Thoracic aorta (tissue), 2 donors: ENCODE results near the gene SIN3A. TPM values are rescaled to one million over a fixed set of nuclear protein-coding genes. Genes with fewer than 3 reads are reported as not detected.
"Not testable (repeated sequence)": the region's sequence is repeated elsewhere in the genome, so short reads cannot be mapped to it uniquely, and the experiment has no call there.

Experiments used
- ATAC-seq: fragments of 150-250 bp; one replicate; pipeline ENCODE4 v1.8.0; 2017; ENCODE audit warnings: low read depth; ENCODE audit not compliant: insufficient number of reproducible peaks, low FRiP score
- DNase-seq: peaks from one replicate; pipeline ENCODE4 v3.0.0-alpha.2; 2020; ENCODE audit warnings: low spot score
- H3K27ac ChIP-seq, 2 donors: fragments of 200-600 bp; sonication (generic); 1 replicate in 1 of 2; 2 replicates in 1 of 2; pipeline ENCODE4 v1.5.1; 2016; ENCODE audit warnings: mild to moderate bottlenecking in 2 of 2, moderate library complexity in 2 of 2
- H3K27me3 ChIP-seq: fragments of 200-600 bp; sonication (generic); replicated peaks from 2 replicates; pipeline ENCODE4 v1.6.0; 2016; ENCODE audit warnings: mild to moderate bottlenecking; ENCODE audit not compliant: insufficient read depth
- H3K36me3 ChIP-seq: fragments of 200-600 bp; sonication (generic); one replicate; pipeline ENCODE4 v1.5.1; 2016
- H3K4me1 ChIP-seq, 2 donors: fragments of 200-600 bp; sonication (generic); 1 replicate in 1 of 2; 2 replicates in 1 of 2; pipeline versions ENCODE4 v1.5.1 to v1.6.0; 2016; ENCODE audit warnings: low read depth in 2 of 2, mild to moderate bottlenecking in 1 of 2; ENCODE audit not compliant: control insufficient read depth in 1 of 2
- H3K4me3 ChIP-seq: fragments of 200-600 bp; sonication (generic); 2 replicates; pipeline ENCODE4 v1.5.1; 2016; ENCODE audit warnings: mild to moderate bottlenecking
- H3K9me3 ChIP-seq: fragments of 200-600 bp; sonication (generic); 2 replicates; pipeline ENCODE4 v1.5.1; 2016
- CTCF ChIP-seq: fragments of 200-600 bp; sonication (generic); IDR thresholded peaks from one replicate; pipeline ENCODE4 v1.5.1; 2019; ENCODE audit warnings: antibody characterized with exemption
- total RNA-seq, 2 donors: library from RNA; depleted of rRNA; stranded (reverse); fragments of >200 nt; gene quantifications; one replicate each; pipeline versions ENCODE4 v1.1.0 to v1.2.3, GENCODE V29; 2016

Gene SIN3A
- total RNA-seq, 2 donors from 2014 or later = 34.0 to 52.5 TPM

- Histone ChIP-seq H3K4me3 (no peak overlapping the region), H3K27me3 (no peaks in the 10 kb centered on the region), H3K9me3 (no peaks in the 10 kb centered on the region), H3K36me3 (peaks cover 69% of the 10 kb centered on the region), H3K27ac (no peak overlapping the region), H3K4me1 (no peaks in the 10 kb centered on the region)
- DNase-seq = no peak
- no peak for ATAC-seq
- TF ChIP-seq CTCF = no peak
Measured at GRCh38 chr15:75407083-75407482, 44.4 kb downstream of the SIN3A start.

GRCh38 chr15:75403892-75404291 lies 47.6 kb downstream of the SIN3A start:
- Histone ChIP-seq H3K36me3 (peaks cover 67% of the 10 kb centered on the region), H3K4me3 (no peak overlapping the region), H3K9me3 (no peaks in the 10 kb centered on the region), H3K4me1 (no peaks in the 10 kb centered on the region), H3K27me3 (no peaks in the 10 kb centered on the region), H3K27ac (no peak overlapping the region)
- no peak for ATAC-seq
- no peak for DNase-seq
- no peak for TF ChIP-seq CTCF

- Histone ChIP-seq H3K27me3 (no peaks in the 10 kb centered on the region), H3K4me3 (no peak overlapping the region), H3K4me1 (no peaks in the 10 kb centered on the region), H3K9me3 (no peaks in the 10 kb centered on the region), H3K27ac (no peak overlapping the region), H3K36me3 (peaks cover 75% of the 10 kb centered on the region)
- no peak for TF ChIP-seq CTCF
- ATAC-seq (no peak), DNase-seq (no peak)
Measured at GRCh38 chr15:75397494-75397893, 54.0 kb downstream of the SIN3A start.

GRCh38 chr15:75389791-75390382 lies 61.6 kb downstream of the SIN3A start:
- H3K4me1 ChIP-seq = no peaks in the 10 kb centered on the region
- no peaks in the 10 kb centered on the region for H3K9me3 ChIP-seq
- H3K27ac ChIP-seq = no peak overlapping the region
- no peaks in the 10 kb centered on the region for H3K27me3 ChIP-seq
- no peak for DNase-seq
- H3K4me3 ChIP-seq = no peak overlapping the region
- peaks cover 92% of the 10 kb centered on the region for H3K36me3 ChIP-seq
- no peak for ATAC-seq
- TF ChIP-seq CTCF = no peak

GRCh38 chr15:75383986-75384385 lies 67.5 kb downstream of the SIN3A start:
- H3K4me1 ChIP-seq, H3K27ac ChIP-seq, H3K9me3 ChIP-seq, H3K4me3 ChIP-seq, DNase-seq, ATAC-seq, H3K27me3 ChIP-seq: not testable (repeated sequence)
- H3K36me3 ChIP-seq = peaks cover 84% of the 10 kb centered on the region

GRCh38 chr15:75380773-75381172 lies 70.7 kb downstream of the SIN3A start:
- Histone ChIP-seq H3K27me3 (no peaks in the 10 kb centered on the region), H3K4me1 (no peaks in the 10 kb centered on the region), H3K4me3 (no peak overlapping the region), H3K9me3 (no peaks in the 10 kb centered on the region), H3K27ac (no peak overlapping the region), H3K36me3 (peaks cover 59% of the 10 kb centered on the region)
- ATAC-seq = no peak
- no peak for DNase-seq
- TF ChIP-seq CTCF = no peak
